Sigmoid colon (tissue), 7 donors: ENCODE data around the gene GPC3. TPM values are rescaled to one million over a fixed set of nuclear protein-coding genes. Genes with fewer than 3 reads are reported as not detected.

Experiments used
- DNase-seq: peaks from one replicate; pipeline ENCODE4 v3.0.0-alpha.2; 2019
- H3K27ac ChIP-seq, 4 donors: fragments of 200-600 bp; sonication (generic); one replicate each; pipeline ENCODE4 v1.5.1; 2016 to 2019; ENCODE audit warnings: mild to moderate bottlenecking in 1 of 4
- H3K27me3 ChIP-seq, 3 donors: fragments of 200-600 bp; sonication (generic); one replicate each; pipeline ENCODE4 v1.5.1; 2019; ENCODE audit warnings: mild to moderate bottlenecking in 1 of 3
- H3K36me3 ChIP-seq, 4 donors: fragments of 200-600 bp; sonication (generic); one replicate each; pipeline ENCODE4 v1.5.1; 2016 to 2019
- H3K4me1 ChIP-seq, 4 donors: fragments of 200-600 bp; sonication (generic); one replicate each; pipeline ENCODE4 v1.5.1; 2017 to 2019
- H3K4me3 ChIP-seq, 4 donors: fragments of 200-600 bp; sonication (generic); one replicate each; pipeline ENCODE4 v1.5.1; 2017 to 2019; ENCODE audit warnings: mild to moderate bottlenecking in 2 of 4, moderate library complexity in 1 of 4
- H3K9me3 ChIP-seq, 4 donors: fragments of 200-600 bp in 3 of 4; sonication (generic) in 3 of 4; one replicate each; pipeline versions ENCODE4 v1.5.1 to v1.6.1; 2013 to 2019
- EP300 ChIP-seq, 4 donors: sonication (generic); formaldehyde crosslinking; IDR thresholded peaks; one replicate each; pipeline ENCODE4 v1.6.1; 2017; ENCODE audit warnings: antibody characterized with exemption in 4 of 4
- POLR2A ChIP-seq, 2 donors: fragments of 450-650 bp; IDR thresholded peaks; one replicate each; pipeline ENCODE4 v1.6.1; 2016; ENCODE audit warnings: antibody characterized with exemption in 2 of 2, mild to moderate bottlenecking in 2 of 2, moderate library complexity in 2 of 2
- POLR2AphosphoS5 ChIP-seq, 4 donors: sonication (generic); formaldehyde crosslinking; IDR thresholded peaks; one replicate each; pipeline ENCODE4 v1.6.1; 2017; ENCODE audit warnings: antibody characterized with exemption in 4 of 4
- WGBS, 2 donors: extraction: QIAGEN DNeasy Blood & Tissue Kit; methylation state at CpG; one replicate each; pipeline ENCODE4 v1.1.7; 2013; 5-methylcytosine and 5-hydroxymethylcytosine counted together
- intact Hi-C: fragments of 100-400 bp; cut with DNase I; formaldehyde crosslinking; loops from one replicate; pipeline ENCODE4 v1.15.1; 2023
- polyA plus RNA-seq, 3 donors: library from polyadenylated mRNA; stranded (reverse); fragments of 200-250 nt; gene quantifications; one replicate each; pipeline ENCODE4 v1.2.3, GENCODE V29; 2013
- total RNA-seq, 4 donors: library from RNA; depleted of rRNA; stranded (reverse); fragments of >200 nt; gene quantifications; one replicate each; pipeline ENCODE4 v1.1.0, GENCODE V29; 2016
- TF ChIP-seq, protein P1 (sequence below), 4 experiments: fragments of 450-650 bp in 3 of 4; fragments of 200-600 bp in 1 of 4; IDR thresholded peaks; one replicate each; pipeline ENCODE4 v1.5.1; 2016 to 2019; ENCODE audit warnings: antibody characterized with exemption in 4 of 4, mild to moderate bottlenecking in 3 of 4, moderate library complexity in 2 of 4
- donor health status: healthy with polysubstance abuse.
- donor health status: Bipolar disorder and iron deficiency.
- donor health status: healthy.

Gene GPC3
- total and polyA plus RNA-seq, 7 donors: 0.46 to 31.4 (median 2.7) TPM

DNA sequence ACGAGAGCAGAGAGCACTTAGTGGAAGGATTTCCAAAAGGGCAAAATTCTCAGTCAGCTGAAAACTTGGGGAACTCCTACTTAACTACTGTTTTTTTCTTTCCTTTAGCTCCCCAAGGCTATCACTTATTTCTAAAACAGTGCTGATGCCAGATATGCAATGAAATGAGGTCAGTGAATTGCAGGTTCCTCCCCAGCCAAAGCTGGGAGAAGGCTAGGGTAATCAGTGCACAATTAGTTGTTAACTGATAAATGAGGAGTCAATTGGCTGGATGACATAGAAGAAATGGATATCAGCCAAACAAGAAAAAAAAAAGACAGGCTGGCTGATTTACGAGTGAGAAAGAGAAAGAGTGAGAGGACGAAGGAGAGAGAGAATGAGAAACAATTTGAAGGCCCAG, 195.6 kb downstream of the GPC3 start:
- TF ChIP-seq, protein P1, sequence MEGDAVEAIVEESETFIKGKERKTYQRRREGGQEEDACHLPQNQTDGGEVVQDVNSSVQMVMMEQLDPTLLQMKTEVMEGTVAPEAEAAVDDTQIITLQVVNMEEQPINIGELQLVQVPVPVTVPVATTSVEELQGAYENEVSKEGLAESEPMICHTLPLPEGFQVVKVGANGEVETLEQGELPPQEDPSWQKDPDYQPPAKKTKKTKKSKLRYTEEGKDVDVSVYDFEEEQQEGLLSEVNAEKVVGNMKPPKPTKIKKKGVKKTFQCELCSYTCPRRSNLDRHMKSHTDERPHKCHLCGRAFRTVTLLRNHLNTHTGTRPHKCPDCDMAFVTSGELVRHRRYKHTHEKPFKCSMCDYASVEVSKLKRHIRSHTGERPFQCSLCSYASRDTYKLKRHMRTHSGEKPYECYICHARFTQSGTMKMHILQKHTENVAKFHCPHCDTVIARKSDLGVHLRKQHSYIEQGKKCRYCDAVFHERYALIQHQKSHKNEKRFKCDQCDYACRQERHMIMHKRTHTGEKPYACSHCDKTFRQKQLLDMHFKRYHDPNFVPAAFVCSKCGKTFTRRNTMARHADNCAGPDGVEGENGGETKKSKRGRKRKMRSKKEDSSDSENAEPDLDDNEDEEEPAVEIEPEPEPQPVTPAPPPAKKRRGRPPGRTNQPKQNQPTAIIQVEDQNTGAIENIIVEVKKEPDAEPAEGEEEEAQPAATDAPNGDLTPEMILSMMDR (IDR thresholded peaks at IDR 0.05): no peak
- no peak for TF ChIP-seq EP300 (IDR thresholded peaks at IDR 0.05)
- TF ChIP-seq POLR2A (IDR thresholded peaks at IDR 0.05): no peak
- no peak for TF ChIP-seq POLR2AphosphoS5 (IDR thresholded peaks at IDR 0.05)

DNA sequence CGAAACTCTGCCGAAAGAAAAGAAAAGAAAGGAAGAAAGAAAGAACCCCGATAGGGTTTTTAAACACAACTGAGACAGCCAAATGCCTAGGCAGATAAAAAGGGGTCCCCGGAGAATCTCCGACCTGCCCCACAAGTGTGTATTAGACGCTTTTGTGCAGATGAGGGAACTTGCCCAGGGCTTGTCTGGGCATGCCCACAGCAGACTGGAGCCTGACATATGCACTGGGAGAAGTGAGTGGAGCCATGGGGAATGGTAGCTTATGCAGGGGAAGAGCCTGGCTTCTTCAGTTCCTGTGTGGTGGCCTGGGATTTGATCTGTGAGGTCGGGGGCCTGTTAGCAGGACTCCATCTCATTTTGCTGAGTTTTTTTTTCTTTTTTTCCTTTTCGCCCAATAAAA, 199.0 kb downstream of the GPC3 start:
- no peaks in the 10 kb centered on the region for H3K27me3 ChIP-seq
- DNase-seq: no peak
- H3K36me3 ChIP-seq: no peaks in the 10 kb centered on the region
- no peak overlapping the region for H3K4me3 ChIP-seq
- no peaks in the 10 kb centered on the region for H3K9me3 ChIP-seq
- WGBS, 2 donors: 92 to 97% methylated on average over 8 of the region's 8 CpGs
- no peaks in the 10 kb centered on the region for H3K4me1 ChIP-seq
- TF ChIP-seq POLR2AphosphoS5 (IDR thresholded peaks at IDR 0.05): no peak
- intact Hi-C loops: no loop called here
- H3K27ac ChIP-seq: no peak overlapping the region

More for the DNA sequence above, 195.6 kb downstream of the GPC3 start:
- no peak for DNase-seq
- no peaks in the 10 kb centered on the region for H3K27me3 ChIP-seq
- peaks cover 0 to 14% (median 0%) of the 10 kb centered on the region in 4 donors for H3K4me1 ChIP-seq
- 73 to 74% methylated on average over 3 of the region's 3 CpGs for WGBS, 2 donors
- intact Hi-C loops: loop anchor here (10.0 kb wide), 1 partner anchor 465 kb away; no protein-coding TSS in a partner anchor
- H3K9me3 ChIP-seq: no peaks in the 10 kb centered on the region
- H3K4me3 ChIP-seq: no peak overlapping the region
- H3K27ac ChIP-seq: no peak overlapping the region
- no peaks in the 10 kb centered on the region for H3K36me3 ChIP-seq

DNA sequence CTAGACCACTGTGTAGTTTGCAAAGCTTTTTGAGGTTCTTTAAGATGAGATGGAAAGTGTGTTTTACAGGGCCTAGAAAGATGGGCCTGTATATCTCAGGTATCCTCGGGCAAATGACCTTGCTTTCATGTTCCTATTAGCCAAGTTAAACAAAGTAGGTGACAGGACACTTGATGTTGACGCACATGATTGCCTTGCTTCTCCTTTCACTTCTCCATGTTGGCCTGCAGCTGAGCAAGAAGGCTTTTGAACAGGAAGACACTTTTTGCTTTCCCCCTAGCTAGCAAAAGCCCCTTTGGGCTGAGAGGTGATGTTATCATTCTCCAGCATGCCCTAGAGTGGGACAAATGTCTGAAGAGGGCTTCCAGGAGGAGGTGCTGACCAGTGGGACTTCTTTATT, 202.1 kb downstream of the GPC3 start:
- Histone ChIP-seq H3K27me3 (no peaks in the 10 kb centered on the region), H3K36me3 (no peaks in the 10 kb centered on the region), H3K4me1 (no peaks in the 10 kb centered on the region), H3K9me3 (no peaks in the 10 kb centered on the region), H3K4me3 (no peak overlapping the region), H3K27ac (no peak overlapping the region)
- 33 to 50% methylated on average over 2 of the region's 2 CpGs for whole genome bisulfite sequencing, 2 donors
- TF ChIP-seq, protein P1 (IDR thresholded peaks at IDR 0.05): no peak
- TF ChIP-seq EP300 (IDR thresholded peaks at IDR 0.05): no peak
- no peak for TF ChIP-seq POLR2A (IDR thresholded peaks at IDR 0.05)
- TF ChIP-seq POLR2AphosphoS5 (IDR thresholded peaks at IDR 0.05): no peak
- intact Hi-C loops: no loop called here
- no peak for DNase-seq

- Histone ChIP-seq H3K9me3 (no peaks in the 10 kb centered on the region), H3K4me3 (no peak overlapping the region), H3K27me3 (no peaks in the 10 kb centered on the region), H3K36me3 (no peaks in the 10 kb centered on the region), H3K4me1 (no peaks in the 10 kb centered on the region), H3K27ac (no peak overlapping the region)
- no peak for TF ChIP-seq POLR2AphosphoS5 (IDR thresholded peaks at IDR 0.05)
- no peak for TF ChIP-seq POLR2A (IDR thresholded peaks at IDR 0.05)
- TF ChIP-seq, protein P1 (IDR thresholded peaks at IDR 0.05): no peak
- no peak for TF ChIP-seq EP300 (IDR thresholded peaks at IDR 0.05)
- 67 to 92% methylated on average over 1 of the region's 1 CpG for WGBS, 2 donors
- intact Hi-C loops: no loop called here
- DNase-seq: no peak
Measured at GRCh38 chrX:133781174-133781573, 204.2 kb downstream of the GPC3 start.

GRCh38 chrX:133776072-133776471, 209.3 kb downstream of the GPC3 start:
- DNase-seq: no peak
- no peaks in the 10 kb centered on the region for H3K27me3 ChIP-seq
- no peaks in the 10 kb centered on the region for H3K36me3 ChIP-seq
- intact Hi-C loops: no loop called here
- H3K4me1 ChIP-seq: no peaks in the 10 kb centered on the region
- H3K4me3 ChIP-seq: no peak overlapping the region
- 71 to 83% methylated on average over 7 of the region's 7 CpGs for WGBS, 2 donors
- TF ChIP-seq, protein P1 (IDR thresholded peaks at IDR 0.05): no peak
- H3K27ac ChIP-seq: no peak overlapping the region
- no peaks in the 10 kb centered on the region for H3K9me3 ChIP-seq
